Psoas muscle (tissue), 8 donors: Measurements from ENCODE around the gene MAGI2. TPM values are rescaled to one million over a fixed set of nuclear protein-coding genes. Genes with fewer than 3 reads are reported as not detected.

Source experiments
- ATAC-seq, 4 donors: fragments of 200-7000 bp; cut with Tn5 transposase; one replicate each; pipeline ENCODE4 v1.9.1; 2020; ENCODE audit warnings: moderate library complexity in 3 of 4, mild to moderate bottlenecking in 2 of 4
- DNase-seq, 2 donors: peaks; one replicate each; pipeline ENCODE4 v3.0.0-alpha.2; 2020
- H3K27ac ChIP-seq: fragments of 200-600 bp; one replicate; pipeline ENCODE4 v1.8.0; 2022
- H3K27me3 ChIP-seq, 3 donors: fragments of 200-600 bp in 1 of 3; one replicate each; pipeline versions ENCODE4 v1.6.1 to v1.8.0; 2013 to 2022; ENCODE audit warnings: low read length in 2 of 3, mild to moderate bottlenecking in 2 of 3, moderate library complexity in 1 of 3; ENCODE audit not compliant: insufficient read depth in 3 of 3
- H3K36me3 ChIP-seq, 2 donors: fragments of 200-600 bp in 1 of 2; one replicate each; pipeline versions ENCODE4 v1.6.1 to v1.8.0; 2013 to 2022; ENCODE audit warnings: low read depth in 1 of 2, mild to moderate bottlenecking in 1 of 2, moderate library complexity in 1 of 2; ENCODE audit not compliant: insufficient read depth in 1 of 2
- H3K4me1 ChIP-seq: fragments of 200-600 bp; one replicate; pipeline ENCODE4 v1.8.0; 2022
- H3K4me3 ChIP-seq: fragments of 200-600 bp; one replicate; pipeline ENCODE4 v1.8.0; 2022; ENCODE audit warnings: mild to moderate bottlenecking
- H3K9me3 ChIP-seq: fragments of 200-600 bp; one replicate; pipeline ENCODE4 v1.8.0; 2022
- WGBS, 3 donors: extraction: QIAGEN DNeasy Blood & Tissue Kit; methylation state at CpG; one replicate each; pipeline versions ENCODE4 v1.1.6 to v1.1.7; 2013; 5-methylcytosine and 5-hydroxymethylcytosine counted together
- intact Hi-C, 2 donors: fragments of 100-400 bp; cut with DNase I; formaldehyde crosslinking; loops; one replicate each; pipeline versions ENCODE4 v1.11.0 to v1.14.2; 2022
- polyA plus RNA-seq, 3 donors: library from polyadenylated mRNA; stranded (reverse); fragments of 200-250 nt; gene quantifications; one replicate each; pipeline ENCODE4 v1.2.3, GENCODE V29; 2013
- total RNA-seq, 4 donors: library from RNA; stranded (reverse); fragmentation: NEBNext Ultra II Directional in 2 of 4; extraction: Animal tissue kit (Norgen Biotek cat#: 25700) in 2 of 4; gene quantifications; one replicate each; pipeline versions ENCODE4 v1.2.1 to v1.2.4, GENCODE V29; 2021 to 2023
- TF ChIP-seq, protein P1 (sequence below): fragments of 200-600 bp; IDR thresholded peaks from one replicate; pipeline ENCODE4 v1.8.0; 2022; ENCODE audit warnings: antibody characterized with exemption
- donor health status: healthy with polysubstance abuse.
- donor health status: DM: no; HTN: no; CAD: no; lungs with moderate emphysema.
- donor health status: Bipolar disorder and iron deficiency.
- donor health status: healthy.
- donor health status: DM: yes; HTN: yes; CAD: no.
- donor health status: DM: no; HTN: no; CAD: no.
- donor health status: DM: no; HTN: no; CAD: no.
- donor health status: DM: yes; HTN: yes; CAD: no.

Gene MAGI2
- total and polyA plus RNA-seq, 7 donors: 0.46 to 2.5 (median 1.4) TPM

DNA sequence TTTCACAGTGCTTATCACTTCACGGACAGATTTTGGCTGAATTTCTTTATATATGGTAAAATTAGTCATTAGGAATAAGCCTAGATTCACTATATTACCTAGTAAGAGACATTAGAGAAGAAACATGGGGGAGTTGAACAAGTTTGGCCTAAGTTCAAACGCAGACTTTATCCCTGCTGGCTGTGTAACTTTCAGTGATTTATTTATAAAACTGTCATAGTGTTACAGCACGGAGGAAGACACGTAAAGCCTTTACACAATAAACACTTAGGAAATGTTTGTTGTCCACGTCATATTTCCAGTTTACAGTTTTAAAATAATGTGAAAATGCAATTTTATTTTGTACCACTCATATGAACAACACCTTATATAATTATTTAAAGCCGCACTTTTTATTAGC is 661.5 kb downstream of the MAGI2 start:
- Histone ChIP-seq H3K4me3 (no peak overlapping the region), H3K36me3 (no peaks in the 10 kb centered on the region), H3K9me3 (no peaks in the 10 kb centered on the region), H3K27me3 (no peaks in the 10 kb centered on the region), H3K27ac (no peak overlapping the region), H3K4me1 (no peaks in the 10 kb centered on the region)
- TF ChIP-seq, protein P1, sequence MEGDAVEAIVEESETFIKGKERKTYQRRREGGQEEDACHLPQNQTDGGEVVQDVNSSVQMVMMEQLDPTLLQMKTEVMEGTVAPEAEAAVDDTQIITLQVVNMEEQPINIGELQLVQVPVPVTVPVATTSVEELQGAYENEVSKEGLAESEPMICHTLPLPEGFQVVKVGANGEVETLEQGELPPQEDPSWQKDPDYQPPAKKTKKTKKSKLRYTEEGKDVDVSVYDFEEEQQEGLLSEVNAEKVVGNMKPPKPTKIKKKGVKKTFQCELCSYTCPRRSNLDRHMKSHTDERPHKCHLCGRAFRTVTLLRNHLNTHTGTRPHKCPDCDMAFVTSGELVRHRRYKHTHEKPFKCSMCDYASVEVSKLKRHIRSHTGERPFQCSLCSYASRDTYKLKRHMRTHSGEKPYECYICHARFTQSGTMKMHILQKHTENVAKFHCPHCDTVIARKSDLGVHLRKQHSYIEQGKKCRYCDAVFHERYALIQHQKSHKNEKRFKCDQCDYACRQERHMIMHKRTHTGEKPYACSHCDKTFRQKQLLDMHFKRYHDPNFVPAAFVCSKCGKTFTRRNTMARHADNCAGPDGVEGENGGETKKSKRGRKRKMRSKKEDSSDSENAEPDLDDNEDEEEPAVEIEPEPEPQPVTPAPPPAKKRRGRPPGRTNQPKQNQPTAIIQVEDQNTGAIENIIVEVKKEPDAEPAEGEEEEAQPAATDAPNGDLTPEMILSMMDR: no peak
- ATAC-seq (no peak), DNase-seq (no peak)
- WGBS, 3 donors: 46 to 58% (median 50%) methylated on average over 6 of the region's 6 CpGs
- intact Hi-C loops: no loop called here

DNA sequence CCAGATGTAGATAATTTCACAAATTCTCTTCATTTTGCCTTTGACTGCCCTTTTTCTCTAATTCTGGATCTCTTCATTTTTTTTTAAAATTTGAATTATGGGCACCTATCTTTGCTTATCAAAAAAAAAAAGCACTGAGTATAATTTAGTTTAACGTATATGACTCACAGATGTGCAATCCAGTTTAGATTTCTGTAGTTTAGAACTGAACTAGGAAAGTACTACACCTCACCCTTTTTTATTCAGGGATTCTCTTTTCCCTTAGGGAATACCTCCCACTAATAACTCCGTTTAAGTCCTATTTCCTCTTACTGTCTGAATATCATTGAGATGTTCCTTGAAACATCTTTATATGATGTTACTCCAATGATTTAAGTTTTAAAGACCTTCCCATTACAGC is 665.0 kb downstream of the MAGI2 start:
- no peaks in the 10 kb centered on the region for H3K36me3 ChIP-seq
- 49 to 74% (median 52%) methylated on average over 2 of the region's 2 CpGs for WGBS, 3 donors

DNA sequence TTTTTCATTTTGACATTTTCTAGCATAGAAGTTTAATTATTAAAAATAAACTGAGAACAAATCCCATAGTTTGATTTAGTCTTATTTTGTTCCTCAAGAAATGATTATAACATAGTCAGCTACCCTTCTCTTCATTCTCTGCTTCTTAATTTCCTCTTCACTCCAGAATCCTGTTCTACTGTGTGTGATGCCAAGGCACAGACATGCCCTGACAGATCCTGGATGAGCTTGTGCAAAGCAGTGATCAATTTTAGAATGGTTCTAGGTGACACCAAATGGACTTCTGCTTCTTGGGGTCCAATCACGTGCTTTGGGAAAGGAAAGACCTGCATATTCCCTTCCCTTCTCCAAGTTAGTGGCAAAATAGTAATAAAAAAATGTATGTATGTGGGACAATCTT is 665.6 kb downstream of the MAGI2 start:
- no peaks in the 10 kb centered on the region for H3K9me3 ChIP-seq
- H3K4me1 ChIP-seq: no peaks in the 10 kb centered on the region
- no peak overlapping the region for H3K27ac ChIP-seq
- no peaks in the 10 kb centered on the region for H3K36me3 ChIP-seq
- 87 to 88% (median 87%) methylated on average over 1 of the region's 1 CpG for WGBS, 3 donors
- intact Hi-C loops: loop anchor here in 1 of 2 donors (10.0 kb wide), 1 partner anchor 273 kb away; no protein-coding TSS in a partner anchor
- TF ChIP-seq, protein P1: no peak
- ATAC-seq: no peak
- no peak for DNase-seq
- H3K27me3 ChIP-seq: no peaks in the 10 kb centered on the region
- H3K4me3 ChIP-seq: no peak overlapping the region

More for the DNA sequence above, 665.0 kb downstream of the MAGI2 start:
- Histone ChIP-seq H3K4me3 (no peak overlapping the region), H3K4me1 (no peaks in the 10 kb centered on the region), H3K27ac (no peak overlapping the region), H3K27me3 (no peaks in the 10 kb centered on the region), H3K9me3 (no peaks in the 10 kb centered on the region)
- TF ChIP-seq, protein P1: no peak
- no peak for ATAC-seq
- DNase-seq: no peak
- intact Hi-C loops: loop anchor here in 1 of 2 donors (10.0 kb wide), 1 partner anchor 274 kb away; no protein-coding TSS in a partner anchor

DNA sequence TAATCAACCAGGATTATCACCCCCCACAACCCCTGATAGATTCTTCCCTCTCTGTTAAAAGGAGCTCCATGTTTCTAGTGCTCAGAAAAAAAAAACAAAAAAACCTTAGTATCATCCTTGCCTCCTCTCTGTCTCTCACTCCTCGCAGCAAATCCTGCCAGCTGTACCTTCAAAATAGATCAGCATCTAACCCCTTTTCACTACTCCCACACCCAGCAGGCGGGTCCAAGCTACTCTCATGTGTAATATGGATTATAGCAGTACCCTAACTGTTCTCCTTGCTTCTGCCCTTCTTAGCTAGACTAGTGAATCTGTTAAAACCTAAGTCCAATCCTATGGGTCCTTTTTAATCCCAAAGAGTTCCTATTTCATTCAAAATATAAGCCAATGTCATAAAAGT is 667.4 kb downstream of the MAGI2 start:
- DNase-seq (no peak), ATAC-seq (no peak)
- no peaks in the 10 kb centered on the region for H3K4me1 ChIP-seq
- 69 to 82% (median 82%) methylated on average over 2 of the region's 2 CpGs for WGBS, 3 donors
- TF ChIP-seq, protein P1: no peak
- H3K27ac ChIP-seq: no peak overlapping the region
- H3K27me3 ChIP-seq: no peaks in the 10 kb centered on the region
- no peak overlapping the region for H3K4me3 ChIP-seq
- intact Hi-C loops: loop anchor here in 1 of 2 donors (10.0 kb wide), 1 partner anchor 271 kb away; no protein-coding TSS in a partner anchor
- H3K36me3 ChIP-seq: no peaks in the 10 kb centered on the region
- H3K9me3 ChIP-seq: no peaks in the 10 kb centered on the region
